HepG2 (cell line): ENCODE data around the gene TMEM129. TPM values are rescaled to one million over a fixed set of nuclear protein-coding genes. Genes with fewer than 3 reads are reported as not detected.

Experiments used
- ARID2 ChIP-seq: sonication (generic); formaldehyde crosslinking; IDR thresholded peaks from 2 replicates; pipeline ENCODE4 v1.8.1; 2022; ENCODE audit warnings: mild to moderate bottlenecking, missing genetic modification reagents, borderline replicate concordance
- CENPT ChIP-seq: sonication (generic); formaldehyde crosslinking; IDR thresholded peaks from 2 replicates; pipeline ENCODE4 v1.8.0; 2022; ENCODE audit warnings: low read depth, mild to moderate bottlenecking, moderate library complexity, missing genetic modification reagents
- HNF4A ChIP-seq: sonication (generic); formaldehyde crosslinking; IDR thresholded peaks from 2 replicates; pipeline ENCODE4 v1.4.0; 2020; ENCODE audit warnings: missing genetic modification reagents
- MTA3 ChIP-seq: sonication (generic); formaldehyde crosslinking; IDR thresholded peaks from 2 replicates; pipeline ENCODE4 v1.4.0; 2020; ENCODE audit warnings: missing genetic modification reagents
- MXD4 ChIP-seq: IDR thresholded peaks from 2 replicates; pipeline ENCODE4 v1.6.1; 2016; ENCODE audit warnings: mild to moderate bottlenecking, missing biosample characterization, missing genetic modification reagents
- NFE2L1 ChIP-seq: sonication (generic); formaldehyde crosslinking; IDR thresholded peaks from 2 replicates; pipeline ENCODE4 v1.4.0; 2020; ENCODE audit warnings: missing genetic modification reagents, mild to moderate bottlenecking, borderline replicate concordance
- NR0B2 ChIP-seq: sonication (generic); formaldehyde crosslinking; IDR thresholded peaks from 2 replicates; pipeline ENCODE4 v1.4.0; 2020; ENCODE audit warnings: mild to moderate bottlenecking, missing genetic modification reagents
- NR2C2 ChIP-seq: sonication (generic); formaldehyde crosslinking; IDR thresholded peaks from 2 replicates; pipeline ENCODE4 v1.4.0; 2020; ENCODE audit warnings: missing genetic modification reagents, mild to moderate bottlenecking, moderate library complexity, borderline replicate concordance
- PITX1 ChIP-seq: sonication (generic); formaldehyde crosslinking; IDR thresholded peaks from 2 replicates; pipeline ENCODE4 v1.5.1; 2020; ENCODE audit warnings: mild to moderate bottlenecking, missing genetic modification reagents
- REXO4 ChIP-seq: sonication (generic); formaldehyde crosslinking; IDR thresholded peaks from 2 replicates; pipeline ENCODE4 v1.8.0; 2022; ENCODE audit warnings: missing genetic modification reagents, mild to moderate bottlenecking, borderline replicate concordance
- SRSF1 ChIP-seq: fragments of 200-400 bp; formaldehyde crosslinking; optimal IDR thresholded peaks from 2 replicates; pipeline ENCODE3; 2017; ENCODE audit warnings: mild to moderate bottlenecking, low read depth, low read length, moderate library complexity
- THRA ChIP-seq: sonication (generic); formaldehyde crosslinking; IDR thresholded peaks from 2 replicates; pipeline ENCODE4 v1.4.0; 2020; ENCODE audit warnings: missing genetic modification reagents, borderline replicate concordance
- ZMYM2 ChIP-seq: sonication (generic); formaldehyde crosslinking; IDR thresholded peaks from 2 replicates; pipeline ENCODE4 v1.8.0; 2022; ENCODE audit warnings: mild to moderate bottlenecking, missing genetic modification reagents
- ZNF367 ChIP-seq: sonication (generic); formaldehyde crosslinking; IDR thresholded peaks from 2 replicates; pipeline ENCODE4 v1.4.0; 2020; ENCODE audit warnings: missing genetic modification reagents, borderline replicate concordance
- ZNF773 ChIP-seq: sonication (generic); formaldehyde crosslinking; IDR thresholded peaks from 2 replicates; pipeline ENCODE4 v1.4.0; 2020; ENCODE audit warnings: missing genetic modification reagents, borderline replicate concordance
- ZNF788 ChIP-seq: sonication (generic); formaldehyde crosslinking; IDR thresholded peaks from 2 replicates; pipeline ENCODE4 v1.5.0; 2020; ENCODE audit warnings: mild to moderate bottlenecking, missing genetic modification reagents, borderline replicate concordance
- polyA plus RNA-seq, 8 experiments: library from polyadenylated mRNA; depleted of rRNA in 3 of 8; stranded (reverse) in 7 of 8; unstranded in 1 of 8; fragments of >200 nt; fragmentation: Illumina TruSeq in 4 of 8; extraction: Trizol in 4 of 8; gene quantifications; 2 replicates each; pipeline versions ENCODE4 v1.2.1 to v1.2.3, GENCODE V29; 2011 to 2016; ENCODE audit warnings: low read depth in 4 of 8, missing spikeins in 1 of 8, mixed read lengths in 1 of 8; ENCODE audit not compliant: insufficient read depth in 1 of 8
- total RNA-seq, 5 experiments: library from RNA; depleted of rRNA; stranded (reverse); fragments of >200 nt; fragmentation: Illumina TruSeq; extraction: Trizol; gene quantifications; 2 replicates each; pipeline ENCODE4 v1.2.3, GENCODE V29; 2016; ENCODE audit warnings: low read depth in 1 of 5
- TF ChIP-seq, protein P1 (sequence below): conservative IDR thresholded peaks from 2 replicates; pipeline ENCODE4 v1.6.1; 2018; ENCODE audit warnings: missing genetic modification reagents
- TF ChIP-seq, protein P2 (sequence below): sonication (generic); formaldehyde crosslinking; IDR thresholded peaks from 2 replicates; pipeline ENCODE4 v1.5.0; 2020; ENCODE audit warnings: missing genetic modification reagents, mild to moderate bottlenecking, borderline replicate concordance
- TF ChIP-seq, protein P3 (sequence below): sonication (generic); formaldehyde crosslinking; IDR thresholded peaks from 2 replicates; pipeline ENCODE4 v1.9.0; 2022; ENCODE audit warnings: low read depth, missing genetic modification reagents
- TF ChIP-seq, protein P4 (sequence below): sonication (generic); formaldehyde crosslinking; IDR thresholded peaks from 2 replicates; pipeline ENCODE4 v1.5.0; 2020; ENCODE audit warnings: mild to moderate bottlenecking, missing genetic modification reagents, borderline replicate concordance

The TMEM129 gene
- total and polyA plus RNA-seq, 2 of the 13 experiments (the other 11 are each of a cell fraction or from before 2014, with no cell fraction given), result 19.0 to 25.8 TPM

DNA sequence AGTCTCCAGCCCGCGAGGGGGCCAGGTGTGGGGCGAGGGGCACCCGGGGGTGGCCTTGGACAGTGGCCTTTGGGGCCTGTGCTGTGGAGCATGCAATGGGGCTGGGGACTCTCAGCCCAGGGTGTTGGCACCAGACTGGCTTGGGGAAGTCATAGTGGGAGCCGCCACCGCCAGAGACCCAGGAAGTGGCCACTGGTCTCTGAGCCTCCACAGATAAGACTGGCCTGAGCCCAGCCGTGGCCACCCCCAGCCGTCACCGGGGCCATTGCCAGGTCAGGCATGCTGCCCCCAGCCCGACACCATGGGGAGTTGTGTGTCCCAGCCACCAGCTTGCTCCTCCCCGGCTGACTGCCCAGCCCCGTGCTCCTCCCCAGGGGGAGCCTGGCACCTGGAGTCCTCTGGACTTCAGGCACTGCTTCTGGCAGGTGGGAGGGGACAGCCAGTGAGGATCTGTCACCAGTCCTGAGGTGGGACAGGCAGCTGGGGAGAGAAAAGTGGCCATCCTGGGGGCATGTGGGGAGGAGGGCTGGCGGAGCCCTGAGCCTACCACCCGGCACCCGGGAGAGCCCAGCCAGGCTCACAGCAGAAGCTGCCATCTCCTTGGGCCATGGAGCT lies 32.7 kb upstream of the TMEM129 start (continued):
- no peak for TF ChIP-seq THRA (CRISPR knock-in tag)
- no peak for TF ChIP-seq ZNF773 (CRISPR knock-in tag)
- 0 out of 2 replicates have a peak, but pooled peaks have one; percentile 13 for TF ChIP-seq ARID2
- TF ChIP-seq, protein P1, sequence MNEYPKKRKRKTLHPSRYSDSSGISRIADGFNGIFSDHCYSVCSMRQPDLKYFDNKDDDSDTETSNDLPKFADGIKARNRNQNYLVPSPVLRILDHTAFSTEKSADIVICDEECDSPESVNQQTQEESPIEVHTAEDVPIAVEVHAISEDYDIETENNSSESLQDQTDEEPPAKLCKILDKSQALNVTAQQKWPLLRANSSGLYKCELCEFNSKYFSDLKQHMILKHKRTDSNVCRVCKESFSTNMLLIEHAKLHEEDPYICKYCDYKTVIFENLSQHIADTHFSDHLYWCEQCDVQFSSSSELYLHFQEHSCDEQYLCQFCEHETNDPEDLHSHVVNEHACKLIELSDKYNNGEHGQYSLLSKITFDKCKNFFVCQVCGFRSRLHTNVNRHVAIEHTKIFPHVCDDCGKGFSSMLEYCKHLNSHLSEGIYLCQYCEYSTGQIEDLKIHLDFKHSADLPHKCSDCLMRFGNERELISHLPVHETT (CRISPR knock-in tag), result no peak
- TF ChIP-seq, protein P2, sequence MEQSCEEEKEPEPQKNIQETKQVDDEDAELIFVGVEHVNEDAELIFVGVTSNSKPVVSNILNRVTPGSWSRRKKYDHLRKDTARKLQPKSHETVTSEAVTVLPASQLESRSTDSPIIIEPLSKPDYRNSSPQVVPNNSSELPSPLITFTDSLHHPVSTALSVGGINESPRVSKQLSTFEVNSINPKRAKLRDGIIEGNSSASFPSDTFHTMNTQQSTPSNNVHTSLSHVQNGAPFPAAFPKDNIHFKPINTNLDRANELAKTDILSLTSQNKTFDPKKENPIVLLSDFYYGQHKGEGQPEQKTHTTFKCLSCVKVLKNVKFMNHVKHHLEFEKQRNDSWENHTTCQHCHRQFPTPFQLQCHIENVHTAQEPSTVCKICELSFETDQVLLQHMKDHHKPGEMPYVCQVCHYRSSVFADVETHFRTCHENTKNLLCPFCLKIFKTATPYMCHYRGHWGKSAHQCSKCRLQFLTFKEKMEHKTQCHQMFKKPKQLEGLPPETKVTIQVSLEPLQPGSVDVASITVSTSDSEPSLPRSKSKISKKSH (CRISPR knock-in tag), result peak; percentile 78; the same call in 1 of the 2 replicates
- no peak for TF ChIP-seq NR0B2 (CRISPR knock-in tag)
- TF ChIP-seq ZNF788 (CRISPR knock-in tag), result no peak
- peak; percentile 28; the same call in 1 of the 2 replicates for TF ChIP-seq HNF4A
- TF ChIP-seq, protein P3, sequence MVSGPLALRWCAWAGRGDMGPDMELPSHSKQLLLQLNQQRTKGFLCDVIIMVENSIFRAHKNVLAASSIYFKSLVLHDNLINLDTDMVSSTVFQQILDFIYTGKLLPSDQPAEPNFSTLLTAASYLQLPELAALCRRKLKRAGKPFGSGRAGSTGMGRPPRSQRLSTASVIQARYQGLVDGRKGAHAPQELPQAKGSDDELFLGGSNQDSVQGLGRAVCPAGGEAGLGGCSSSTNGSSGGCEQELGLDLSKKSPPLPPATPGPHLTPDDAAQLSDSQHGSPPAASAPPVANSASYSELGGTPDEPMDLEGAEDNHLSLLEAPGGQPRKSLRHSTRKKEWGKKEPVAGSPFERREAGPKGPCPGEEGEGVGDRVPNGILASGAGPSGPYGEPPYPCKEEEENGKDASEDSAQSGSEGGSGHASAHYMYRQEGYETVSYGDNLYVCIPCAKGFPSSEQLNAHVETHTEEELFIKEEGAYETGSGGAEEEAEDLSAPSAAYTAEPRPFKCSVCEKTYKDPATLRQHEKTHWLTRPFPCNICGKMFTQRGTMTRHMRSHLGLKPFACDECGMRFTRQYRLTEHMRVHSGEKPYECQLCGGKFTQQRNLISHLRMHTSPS (CRISPR knock-in tag), result peak; percentile 87
- TF ChIP-seq CENPT, result no peak
- no peak for TF ChIP-seq MXD4 (CRISPR knock-in tag)
- no peak for TF ChIP-seq NR2C2 (CRISPR knock-in tag)
- no peak for TF ChIP-seq SRSF1
- TF ChIP-seq PITX1 (CRISPR knock-in tag), result peak; percentile 69
- no peak for TF ChIP-seq REXO4 (CRISPR knock-in tag)
- no peak for TF ChIP-seq MTA3 (CRISPR knock-in tag)
- TF ChIP-seq, protein P4, sequence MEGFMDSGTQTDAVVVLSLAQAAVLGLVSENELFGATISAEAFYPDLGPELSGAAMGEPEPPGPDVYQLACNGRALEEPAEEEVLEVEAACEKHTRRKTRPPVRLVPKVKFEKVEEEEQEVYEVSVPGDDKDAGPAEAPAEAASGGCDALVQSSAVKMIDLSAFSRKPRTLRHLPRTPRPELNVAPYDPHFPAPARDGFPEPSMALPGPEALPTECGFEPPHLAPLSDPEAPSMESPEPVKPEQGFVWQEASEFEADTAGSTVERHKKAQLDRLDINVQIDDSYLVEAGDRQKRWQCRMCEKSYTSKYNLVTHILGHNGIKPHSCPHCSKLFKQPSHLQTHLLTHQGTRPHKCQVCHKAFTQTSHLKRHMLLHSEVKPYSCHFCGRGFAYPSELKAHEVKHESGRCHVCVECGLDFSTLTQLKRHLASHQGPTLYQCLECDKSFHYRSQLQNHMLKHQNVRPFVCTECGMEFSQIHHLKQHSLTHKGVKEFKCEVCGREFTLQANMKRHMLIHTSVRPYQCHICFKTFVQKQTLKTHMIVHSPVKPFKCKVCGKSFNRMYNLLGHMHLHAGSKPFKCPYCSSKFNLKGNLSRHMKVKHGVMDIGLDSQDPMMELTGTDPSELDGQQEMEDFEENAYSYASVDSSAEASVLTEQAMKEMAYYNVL (CRISPR knock-in tag), result no peak
- no peak for TF ChIP-seq ZMYM2 (CRISPR knock-in tag)
- no peak for TF ChIP-seq ZNF367 (CRISPR knock-in tag)
- no peak for TF ChIP-seq NFE2L1
